Activated T-cell treated with anti-CD3 and anti-CD28 coated beads, Interleukin-2, amount 50 U/mL, for 72 hours (primary cell): ENCODE results near the gene LRP1B. TPM values are rescaled to one million over a fixed set of nuclear protein-coding genes. Genes with fewer than 3 reads are reported as not detected.
"Not testable (repeated sequence)": the region's sequence is repeated elsewhere in the genome, so short reads cannot be mapped to it uniquely, and the experiment has no call there.

Experiments used
- ATAC-seq, 2 donors: fragments of 150-1000 bp; cut with Tn5 transposase; replicated peaks in 1 of 2; 2 replicates each; pipeline ENCODE4 v1.10.0; 2021; ENCODE audit warnings: moderate library complexity in 2 of 2, mild to moderate bottlenecking in 1 of 2
- DNase-seq, 2 donors: peaks; one replicate each; pipeline ENCODE4 v3.0.0; 2021 to 2022; ENCODE audit warnings: mixed read lengths in 1 of 2
- H3K27ac Mint-ChIP-seq: one replicate; pipeline ENCODE4 v1.8.0; 2022; ENCODE audit warnings: mild to moderate bottlenecking, moderate library complexity, mixed read lengths
- H3K27me3 Mint-ChIP-seq: one replicate; pipeline ENCODE4 v1.8.0; 2022; ENCODE audit warnings: low read depth, mixed read lengths
- H3K36me3 Mint-ChIP-seq, 2 donors: one replicate each; pipeline ENCODE4 v1.8.0; 2022; ENCODE audit warnings: mixed read lengths in 2 of 2, mild to moderate bottlenecking in 1 of 2; ENCODE audit not compliant: insufficient read depth in 2 of 2
- H3K4me1 Mint-ChIP-seq: one replicate; pipeline ENCODE4 v1.8.0; 2022; ENCODE audit warnings: low read depth, mixed read lengths
- H3K4me3 Mint-ChIP-seq, 2 donors: one replicate each; pipeline ENCODE4 v1.8.0; 2022; ENCODE audit warnings: mild to moderate bottlenecking in 2 of 2, mixed read lengths in 2 of 2, moderate library complexity in 2 of 2
- H3K9me3 Mint-ChIP-seq, 2 donors: one replicate each; pipeline ENCODE4 v1.8.0; 2022; ENCODE audit warnings: mixed read lengths in 2 of 2
- total RNA-seq, 2 donors: library from RNA; stranded (reverse); gene quantifications; one replicate each; pipeline ENCODE4 v1.2.3, GENCODE V29; 2022

LRP1B gene
- total RNA-seq, 2 donors from 2014 or later: not detected

GRCh38 chr2:140489193-140489592 lies 1641.6 kb downstream of the LRP1B start:
- Mint-ChIP-seq H3K27me3 (no peaks in the 10 kb centered on the region), H3K4me1 (no peaks in the 10 kb centered on the region), H3K4me3 (no peak overlapping the region), H3K36me3 (no peaks in the 10 kb centered on the region), H3K27ac (no peak overlapping the region), H3K9me3 (peaks cover 0 to 2% of the 10 kb centered on the region in 2 donors)
- no peak for DNase-seq
- no peak for ATAC-seq

DNA sequence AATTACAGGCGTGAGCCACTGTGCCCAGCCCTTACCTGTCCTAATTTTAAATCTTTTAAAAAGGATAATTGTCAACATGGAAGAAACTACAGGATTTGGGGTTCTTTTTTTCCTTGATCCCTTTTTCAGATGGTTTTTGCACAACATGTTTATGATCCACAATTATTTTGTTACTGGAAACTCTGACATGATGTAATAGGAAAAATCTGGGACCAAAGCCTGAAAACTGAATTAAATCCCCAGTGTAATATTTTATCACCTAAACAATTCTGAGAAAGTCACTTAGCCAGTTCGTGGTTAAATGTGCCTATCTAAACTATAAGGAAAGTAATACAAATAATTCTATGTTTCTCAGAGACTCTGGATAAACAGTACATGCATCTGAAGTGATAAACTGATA lies 1649.7 kb downstream of the LRP1B start:
- Mint-ChIP-seq H3K9me3 (peaks cover 0 to 2% of the 10 kb centered on the region in 2 donors), H3K4me3 (no peak overlapping the region), H3K27ac (no peak overlapping the region), H3K36me3 (no peaks in the 10 kb centered on the region), H3K27me3 (no peaks in the 10 kb centered on the region), H3K4me1 (no peaks in the 10 kb centered on the region)
- ATAC-seq (no peak), DNase-seq (no peak)

GRCh38 chr2:140473851-140474250 lies 1657.0 kb downstream of the LRP1B start:
- Mint-ChIP-seq H3K4me3 (no peak overlapping the region), H3K36me3 (no peaks in the 10 kb centered on the region), H3K9me3 (peaks cover under 1 to 2% of the 10 kb centered on the region in 2 donors), H3K4me1 (no peaks in the 10 kb centered on the region), H3K27ac (no peak overlapping the region), H3K27me3 (no peaks in the 10 kb centered on the region)
- DNase-seq: no peak
- ATAC-seq: no peak

- peaks cover 4 to 5% of the 10 kb centered on the region in 2 donors for H3K9me3 Mint-ChIP-seq
- no peaks in the 10 kb centered on the region for H3K36me3 Mint-ChIP-seq
- no peak overlapping the region for H3K27ac Mint-ChIP-seq
- ATAC-seq (no peak), DNase-seq (no peak)
- H3K27me3 Mint-ChIP-seq: no peaks in the 10 kb centered on the region
- H3K4me1 Mint-ChIP-seq: no peaks in the 10 kb centered on the region
- H3K4me3 Mint-ChIP-seq: no peak overlapping the region
Observed at GRCh38 chr2:140472676-140473075, 1658.1 kb downstream of the LRP1B start.

DNA sequence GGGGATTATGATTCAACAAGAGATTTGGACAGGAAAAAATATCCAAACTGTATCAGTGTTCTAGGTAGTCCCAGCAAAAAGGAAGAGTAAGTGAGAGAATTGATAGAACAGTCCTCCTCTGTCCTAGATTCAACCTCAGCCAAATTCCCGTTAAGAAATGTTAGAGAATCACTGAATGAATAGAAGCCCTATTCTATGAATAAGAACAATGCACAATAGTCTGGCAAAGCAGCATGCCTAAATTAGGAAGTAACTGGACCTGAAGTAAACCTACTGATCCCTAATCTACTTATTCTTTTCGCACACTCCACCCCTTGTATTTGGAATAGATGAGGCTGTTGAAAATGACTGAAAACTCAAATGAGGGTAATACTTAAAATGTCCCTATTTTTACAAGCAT lies 1665.5 kb downstream of the LRP1B start:
- H3K27ac Mint-ChIP-seq: no peak overlapping the region
- H3K27me3 Mint-ChIP-seq: no peaks in the 10 kb centered on the region
- H3K4me1 Mint-ChIP-seq: no peaks in the 10 kb centered on the region
- no peak overlapping the region for H3K4me3 Mint-ChIP-seq
- H3K9me3 Mint-ChIP-seq: peaks cover 6 to 11% of the 10 kb centered on the region in 2 donors
- H3K36me3 Mint-ChIP-seq: peaks cover 0 to 2% of the 10 kb centered on the region in 2 donors
- ATAC-seq (no peak), DNase-seq (no peak)

GRCh38 chr2:140462990-140463389 lies 1667.8 kb downstream of the LRP1B start:
- Mint-ChIP-seq H3K27me3 (no peaks in the 10 kb centered on the region), H3K9me3 (peaks cover 3 to 8% of the 10 kb centered on the region in 2 donors), H3K4me3 (no peak overlapping the region), H3K4me1 (no peaks in the 10 kb centered on the region), H3K36me3 (peaks cover 0 to 2% of the 10 kb centered on the region in 2 donors), H3K27ac (no peak overlapping the region)
- ATAC-seq: no peak
- DNase-seq: no peak

DNA sequence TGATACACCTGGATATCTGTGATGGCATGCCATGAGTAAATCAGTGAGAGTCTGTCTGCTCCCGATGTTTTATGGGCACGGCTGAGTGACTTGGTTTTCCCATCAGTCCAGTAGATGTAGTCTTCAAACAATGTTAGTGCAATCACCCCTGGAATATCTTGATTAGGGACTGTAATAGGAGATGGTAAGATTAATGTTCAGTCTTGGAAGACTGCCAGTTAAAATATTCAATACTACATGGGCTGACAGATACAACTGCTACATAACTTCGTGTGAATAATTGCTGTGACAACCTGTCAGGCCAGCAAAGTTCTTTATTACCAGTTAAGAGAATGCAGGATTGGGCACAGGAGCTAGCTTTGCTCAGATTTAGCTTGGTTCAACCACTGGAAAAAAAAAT lies 1673.3 kb downstream of the LRP1B start:
- Mint-ChIP-seq H3K27ac (no peak overlapping the region), H3K27me3 (no peaks in the 10 kb centered on the region), H3K4me1 (no peaks in the 10 kb centered on the region)

GRCh38 chr2:140455315-140455714 lies 1675.5 kb downstream of the LRP1B start:
- H3K27ac Mint-ChIP-seq: no peak overlapping the region
- no peak overlapping the region for H3K4me3 Mint-ChIP-seq
- no peak for DNase-seq
- peaks cover 0 to 1% of the 10 kb centered on the region in 2 donors for H3K36me3 Mint-ChIP-seq
- H3K4me1 Mint-ChIP-seq: no peaks in the 10 kb centered on the region
- H3K27me3 Mint-ChIP-seq: no peaks in the 10 kb centered on the region
- no peak for ATAC-seq
- no peaks in the 10 kb centered on the region for H3K9me3 Mint-ChIP-seq

More for the DNA sequence above, 1673.3 kb downstream of the LRP1B start:
- ATAC-seq (no peak), DNase-seq (no peak)
- Mint-ChIP-seq H3K4me3 (no peak overlapping the region), H3K36me3 (peaks cover 0 to 1% of the 10 kb centered on the region in 2 donors), H3K9me3 (peaks cover 0 to 1% of the 10 kb centered on the region in 2 donors)

DNA sequence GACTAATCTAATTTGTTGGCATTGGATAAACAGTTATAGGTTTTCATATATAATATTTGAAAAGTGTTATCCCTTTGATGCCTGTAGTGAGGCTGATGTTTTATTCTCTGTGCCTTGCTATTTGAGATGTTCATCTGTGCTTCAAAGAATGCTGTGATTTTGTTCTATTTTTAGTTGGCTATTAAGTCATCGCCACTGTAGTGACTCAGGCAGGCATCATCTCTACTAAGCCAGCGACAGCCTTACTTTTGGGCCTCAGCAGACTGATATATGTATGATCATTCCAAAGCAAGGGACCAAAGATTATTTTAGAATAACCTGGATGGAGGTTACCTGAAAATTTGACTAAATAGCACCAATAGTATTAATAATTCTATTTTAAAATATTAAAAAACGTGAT lies 1676.1 kb downstream of the LRP1B start:
- peaks cover 0 to 1% of the 10 kb centered on the region in 2 donors for H3K36me3 Mint-ChIP-seq
- ATAC-seq (no peak), DNase-seq (no peak)
- no peaks in the 10 kb centered on the region for H3K4me1 Mint-ChIP-seq
- no peak overlapping the region for H3K27ac Mint-ChIP-seq
- no peaks in the 10 kb centered on the region for H3K27me3 Mint-ChIP-seq
- H3K4me3 Mint-ChIP-seq: no peak overlapping the region
- H3K9me3 Mint-ChIP-seq: peaks cover 0 to under 1% of the 10 kb centered on the region in 2 donors

GRCh38 chr2:140451324-140451723 lies 1679.5 kb downstream of the LRP1B start:
- no peaks in the 10 kb centered on the region for H3K4me1 Mint-ChIP-seq

DNA sequence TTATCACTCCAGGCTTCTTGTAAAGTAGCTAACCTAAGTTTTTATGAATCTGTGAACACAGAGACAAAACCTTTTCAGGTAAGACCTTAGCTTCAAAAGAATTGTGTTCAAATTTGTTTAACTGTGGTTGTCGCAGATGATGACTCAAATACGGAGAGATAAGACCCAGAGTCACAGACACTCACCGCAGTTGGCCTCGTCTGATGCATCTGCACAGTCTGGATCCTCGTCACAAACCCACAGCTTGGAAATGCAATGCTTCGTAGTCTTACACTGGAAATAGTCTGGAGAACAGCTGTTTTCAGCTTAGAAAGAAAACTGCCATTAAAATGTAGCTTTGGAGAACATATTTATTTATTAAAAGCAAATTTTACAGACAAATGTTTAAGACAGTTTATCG lies 1688.5 kb downstream of the LRP1B start:
- no peak overlapping the region for H3K4me3 Mint-ChIP-seq
- H3K27me3 Mint-ChIP-seq: no peaks in the 10 kb centered on the region
- no peak for ATAC-seq
- H3K27ac Mint-ChIP-seq: no peak overlapping the region
- peaks cover 0 to 1% of the 10 kb centered on the region in 2 donors for H3K36me3 Mint-ChIP-seq
- no peaks in the 10 kb centered on the region for H3K4me1 Mint-ChIP-seq
- DNase-seq: no peak
- peaks cover 5 to 8% of the 10 kb centered on the region in 2 donors for H3K9me3 Mint-ChIP-seq

More at GRCh38 chr2:140451324-140451723, 1679.5 kb downstream of the LRP1B start:
- H3K27me3 Mint-ChIP-seq: no peaks in the 10 kb centered on the region
- peaks cover 0 to 1% of the 10 kb centered on the region in 2 donors for H3K36me3 Mint-ChIP-seq
- H3K27ac Mint-ChIP-seq: no peak overlapping the region
- ATAC-seq (no peak), DNase-seq (no peak)
- peaks cover 0 to 2% of the 10 kb centered on the region in 2 donors for H3K9me3 Mint-ChIP-seq
- no peak overlapping the region for H3K4me3 Mint-ChIP-seq

GRCh38 chr2:140440815-140441214 lies 1690.0 kb downstream of the LRP1B start:
- DNase-seq (no peak), ATAC-seq (no peak)
- H3K27ac Mint-ChIP-seq: no peak overlapping the region
- no peaks in the 10 kb centered on the region for H3K4me1 Mint-ChIP-seq
- no peaks in the 10 kb centered on the region for H3K27me3 Mint-ChIP-seq
- H3K9me3 Mint-ChIP-seq: peaks cover 6 to 11% of the 10 kb centered on the region in 2 donors
- peaks cover 0 to 1% of the 10 kb centered on the region in 2 donors for H3K36me3 Mint-ChIP-seq
- no peak overlapping the region for H3K4me3 Mint-ChIP-seq

- no peaks in the 10 kb centered on the region for H3K4me1 Mint-ChIP-seq
- ATAC-seq: no peak
- peaks cover 1 to 3% of the 10 kb centered on the region in 2 donors for H3K36me3 Mint-ChIP-seq
Observed at GRCh38 chr2:140436936-140437335, 1693.9 kb downstream of the LRP1B start.

GRCh38 chr2:140427033-140427432 lies 1703.8 kb downstream of the LRP1B start:
- not testable (repeated sequence) for H3K36me3 Mint-ChIP-seq, ATAC-seq, H3K27me3 Mint-ChIP-seq, DNase-seq, H3K4me3 Mint-ChIP-seq, H3K9me3 Mint-ChIP-seq, H3K4me1 Mint-ChIP-seq, H3K27ac Mint-ChIP-seq

More at GRCh38 chr2:140436936-140437335, 1693.9 kb downstream of the LRP1B start:
- no peaks in the 10 kb centered on the region for H3K27me3 Mint-ChIP-seq
- peaks cover 6 to 8% of the 10 kb centered on the region in 2 donors for H3K9me3 Mint-ChIP-seq
- DNase-seq: no peak
- no peak overlapping the region for H3K27ac Mint-ChIP-seq
- no peak overlapping the region for H3K4me3 Mint-ChIP-seq
